Embryonic facial prominence (tissue), 1 donor: ENCODE measurements around the gene CSF1R.

Experiments
- DNase-seq: peaks from one replicate; pipeline ENCODE4 v3.0.0-alpha.2; 2016; ENCODE audit errors: extremely low spot score

Gene CSF1R

GRCh38 chr5:150120617-150121447 is 34.5 kb upstream of the CSF1R start:
- DNase-seq: no peak

DNA sequence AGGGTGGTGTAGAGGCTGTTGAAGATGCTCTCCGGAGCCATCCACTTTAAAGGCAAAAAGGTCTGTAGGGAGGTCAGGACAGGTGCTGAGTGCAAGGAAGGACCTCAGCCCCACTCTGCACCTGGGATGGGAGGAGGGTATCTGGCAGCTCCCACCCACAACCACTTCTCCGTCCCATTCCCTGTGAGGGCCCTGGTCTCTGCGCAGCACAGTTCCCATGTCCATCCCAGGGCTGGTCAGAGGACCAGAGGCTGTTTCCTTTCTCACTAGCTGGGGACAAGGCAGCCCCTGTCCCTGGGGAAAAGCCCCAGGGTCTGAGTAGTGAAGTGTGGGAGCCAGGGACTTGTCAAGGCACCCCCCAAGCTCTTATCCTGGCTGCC is 33.7 kb upstream of the CSF1R start:
- DNase-seq: no peak

DNA sequence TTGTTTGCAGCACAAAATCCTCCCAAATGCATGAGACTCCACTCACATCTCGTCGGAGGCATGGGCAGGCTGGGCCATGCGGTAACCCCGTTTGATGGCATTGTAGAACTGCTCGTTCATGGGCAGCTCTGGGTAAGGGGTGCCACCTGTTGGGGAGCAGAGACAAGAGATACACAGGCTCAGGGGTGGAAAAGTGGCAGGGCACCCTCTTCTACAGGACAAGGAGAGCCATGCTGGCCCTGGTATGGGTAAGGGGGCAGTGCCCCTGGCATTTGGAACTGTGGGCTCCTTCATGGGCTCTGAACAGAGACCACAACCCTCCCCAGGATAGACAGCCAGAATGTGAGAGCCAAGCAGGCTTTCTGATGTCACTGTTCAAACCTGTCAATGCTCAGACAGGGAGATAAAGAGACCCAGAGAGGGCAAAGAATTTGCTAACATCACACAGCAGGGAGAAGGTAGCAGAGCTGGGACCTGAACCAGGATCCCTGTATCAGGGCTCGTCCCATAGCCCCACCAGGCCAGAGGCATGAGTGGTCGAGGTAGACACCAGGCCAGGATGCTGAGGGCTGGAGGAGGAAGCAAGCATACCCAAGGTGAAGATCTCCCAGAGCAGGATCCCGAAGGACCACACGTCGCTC is 33.2 kb upstream of the CSF1R start:
- DNase-seq: no peak

DNA sequence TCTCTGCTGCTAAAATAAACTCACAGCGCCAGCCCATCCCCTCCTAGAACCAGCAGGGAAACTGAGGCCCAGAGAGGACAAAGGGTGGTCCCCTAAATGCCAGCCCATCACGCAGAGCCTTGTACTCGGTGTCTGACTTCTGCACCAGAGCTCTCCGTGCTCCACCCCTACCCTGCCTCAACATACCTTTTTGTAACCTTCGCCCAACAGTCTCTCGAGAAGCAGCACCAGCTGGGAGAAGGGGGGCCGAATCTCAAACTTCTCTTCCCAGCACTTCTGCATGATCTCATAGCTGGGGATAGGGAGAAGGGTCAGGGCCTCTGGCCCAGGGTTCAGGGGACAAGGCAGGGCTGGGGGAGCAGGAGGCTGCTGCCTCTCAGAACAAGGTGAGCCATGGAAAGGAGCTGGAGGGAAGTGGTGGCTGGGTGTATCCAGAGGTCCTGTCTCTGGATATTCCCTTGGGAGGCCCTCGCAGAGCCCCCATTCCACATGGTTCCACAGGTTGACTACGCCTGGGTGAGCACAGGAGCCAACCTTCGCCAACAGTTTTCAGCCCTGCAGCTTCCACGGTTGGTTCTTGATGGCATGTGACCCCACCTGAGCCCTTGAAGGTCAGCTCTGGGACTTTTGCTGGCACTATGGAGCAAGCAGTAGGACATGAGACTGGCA is 32.3 kb upstream of the CSF1R start:
- no peak for DNase-seq

GRCh38 chr5:150117945-150118560 is 31.7 kb upstream of the CSF1R start:
- DNase-seq: no peak

DNA sequence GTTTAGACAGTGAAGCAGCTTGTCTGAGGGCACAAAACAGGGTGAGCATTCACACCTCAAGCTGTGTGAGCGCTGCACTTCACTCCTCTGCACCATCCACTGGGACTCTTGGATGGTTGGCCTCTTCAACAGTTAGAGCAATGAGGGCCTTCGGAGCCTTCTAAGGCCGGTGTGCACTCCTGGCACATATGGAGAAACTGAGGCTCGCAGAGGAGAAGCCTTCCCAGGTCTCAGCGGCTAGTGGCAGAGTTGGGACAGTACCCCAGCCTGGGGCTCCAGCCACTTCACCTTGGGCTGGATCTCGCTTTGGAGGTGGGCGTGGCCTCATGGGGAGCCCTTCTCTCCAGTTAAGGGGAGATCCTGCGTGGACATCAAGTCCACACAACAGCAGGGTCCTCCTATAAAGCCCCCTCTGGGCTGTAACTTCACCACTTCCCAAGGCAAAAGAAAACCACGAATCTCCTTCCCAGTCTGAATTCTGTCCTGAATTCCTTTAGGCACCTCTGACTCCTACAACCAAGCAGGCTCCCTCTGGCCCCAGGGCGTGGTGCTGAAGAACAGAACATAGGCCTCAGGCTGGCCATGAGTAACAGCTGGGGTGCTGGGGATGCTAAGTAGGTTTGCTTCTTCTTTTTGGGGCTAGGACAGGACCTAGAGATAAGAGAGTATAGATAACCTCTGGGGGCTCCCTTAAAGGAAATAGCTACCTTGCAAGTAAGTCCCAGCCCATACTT is 30.5 kb upstream of the CSF1R start:
- no peak for DNase-seq

- no peak for DNase-seq
Observed at GRCh38 chr5:150114773-150115408, 28.5 kb upstream of the CSF1R start.

DNA sequence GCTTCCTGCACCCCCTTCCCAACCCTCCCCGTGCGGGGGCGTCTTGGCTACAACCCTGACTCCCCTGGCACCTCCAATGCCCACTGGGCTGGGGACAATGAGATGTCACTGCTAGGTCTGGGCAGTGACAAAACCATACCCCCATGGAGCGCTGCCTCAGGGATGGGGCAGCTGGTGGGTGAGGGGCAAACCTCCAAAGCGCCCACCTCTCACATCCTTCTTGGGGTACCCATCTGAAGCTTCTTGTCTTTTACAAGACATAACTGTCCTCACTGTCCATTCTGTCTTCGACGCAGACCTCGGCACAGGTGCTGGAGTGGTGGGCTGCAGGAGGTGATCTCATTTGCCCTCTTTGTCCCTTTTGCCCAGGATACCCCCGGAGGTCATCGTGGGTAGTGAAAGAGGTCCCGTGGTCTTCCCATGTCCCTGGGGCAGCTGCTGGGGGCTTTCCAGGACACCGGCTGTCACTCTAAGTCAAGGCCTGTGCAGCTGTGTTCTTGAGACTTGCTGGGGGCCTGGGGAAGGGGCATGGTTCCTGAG is 27.8 kb upstream of the CSF1R start:
- DNase-seq: no peak

DNA sequence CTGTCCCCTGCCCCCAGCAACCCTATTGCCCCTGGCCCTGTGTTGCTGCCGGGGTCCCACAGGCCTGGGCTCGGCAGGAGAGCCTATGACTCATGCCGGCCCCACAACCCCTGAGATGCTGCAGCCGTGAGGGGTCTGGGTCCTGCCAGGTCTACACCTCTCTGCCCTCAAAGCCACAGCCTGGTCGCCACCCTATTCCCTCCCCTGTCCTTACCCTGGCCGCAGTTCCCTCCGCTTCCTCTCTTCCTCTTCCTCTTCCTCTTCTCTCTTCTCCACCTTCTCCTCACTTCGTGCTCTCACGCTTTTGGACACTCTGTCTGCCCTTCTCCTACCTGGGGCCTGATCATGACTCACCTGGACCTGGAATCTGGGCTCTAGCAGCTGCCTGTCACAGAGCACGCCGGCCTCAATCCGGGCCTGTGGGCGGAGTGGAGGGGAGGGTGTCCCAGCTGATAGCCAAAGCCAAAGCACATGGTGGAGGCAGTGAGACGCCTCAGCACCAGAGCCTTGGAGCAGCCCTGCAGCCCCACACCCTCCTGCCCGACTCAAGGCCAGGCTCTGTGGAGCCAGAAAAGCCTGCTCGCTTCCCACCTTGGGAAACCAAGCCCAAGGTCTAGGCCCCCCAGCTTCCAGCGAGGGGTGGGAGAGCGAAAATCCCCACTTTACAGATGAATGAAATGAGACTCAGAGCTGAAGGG is 26.8 kb upstream of the CSF1R start:
- DNase-seq: no peak

- DNase-seq: no peak
Observed at GRCh38 chr5:150112201-150113046, 26.1 kb upstream of the CSF1R start.

- no peak for DNase-seq
Observed at GRCh38 chr5:150111122-150111521, 24.8 kb upstream of the CSF1R start.

DNA sequence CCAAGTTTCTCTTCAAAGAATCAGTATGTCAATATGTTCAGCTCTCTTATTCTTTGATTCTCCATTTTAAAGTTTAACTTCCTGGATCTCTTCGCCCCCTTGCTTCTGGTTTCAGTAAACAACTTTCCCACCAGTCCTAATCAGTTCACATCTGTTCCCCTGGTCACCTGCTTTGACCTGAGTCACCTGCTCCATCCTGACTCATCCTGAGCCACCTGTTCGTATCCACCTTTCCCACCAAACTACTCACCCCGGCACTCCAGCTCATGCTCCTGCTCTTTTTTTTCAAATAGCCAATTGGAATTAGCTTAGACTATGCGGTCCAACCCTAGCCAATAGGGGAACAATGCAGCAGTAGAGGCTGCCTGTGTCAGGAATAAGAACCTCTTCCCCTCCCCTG is 23.6 kb upstream of the CSF1R start:
- no peak for DNase-seq

- no peak for DNase-seq
Observed at GRCh38 chr5:150108711-150109514, 22.6 kb upstream of the CSF1R start.

- no peak for DNase-seq
Observed at GRCh38 chr5:150107909-150108447, 21.6 kb upstream of the CSF1R start.

DNA sequence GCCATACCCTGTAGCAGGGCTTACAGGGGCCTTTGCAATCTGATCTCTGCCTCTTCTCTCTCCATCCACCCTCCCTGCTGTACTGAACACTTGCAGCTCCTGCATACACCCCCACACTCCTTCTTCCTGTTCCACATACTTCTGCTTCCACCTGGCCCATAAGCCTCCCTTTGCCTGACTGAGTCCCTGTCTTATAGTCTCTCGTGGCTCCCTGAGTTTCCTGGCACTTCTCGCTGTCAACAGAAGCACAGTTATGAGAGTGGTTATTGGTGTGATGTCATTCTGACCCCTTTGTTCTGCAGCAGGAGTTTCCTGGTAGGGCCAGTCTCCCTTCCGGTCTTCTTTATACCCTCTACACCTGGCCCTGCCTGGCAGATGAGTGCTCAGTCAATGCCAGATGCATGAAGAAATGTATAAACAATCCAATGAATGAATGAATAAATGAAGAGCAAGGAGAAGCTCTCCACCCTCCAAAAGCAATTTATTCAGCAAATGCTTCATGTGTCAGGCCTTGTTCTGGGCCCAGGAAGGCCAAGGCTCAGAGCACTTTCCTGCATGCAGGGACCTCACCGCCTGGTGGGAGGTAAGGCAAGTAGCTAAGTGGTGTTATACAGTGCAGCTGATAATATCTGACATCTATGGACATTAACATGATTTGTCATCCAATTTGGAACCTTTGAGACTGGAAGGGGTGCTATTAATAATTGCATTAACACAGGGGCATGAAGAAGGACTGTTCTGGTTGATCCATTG is 20.5 kb upstream of the CSF1R start:
- DNase-seq: no peak

DNA sequence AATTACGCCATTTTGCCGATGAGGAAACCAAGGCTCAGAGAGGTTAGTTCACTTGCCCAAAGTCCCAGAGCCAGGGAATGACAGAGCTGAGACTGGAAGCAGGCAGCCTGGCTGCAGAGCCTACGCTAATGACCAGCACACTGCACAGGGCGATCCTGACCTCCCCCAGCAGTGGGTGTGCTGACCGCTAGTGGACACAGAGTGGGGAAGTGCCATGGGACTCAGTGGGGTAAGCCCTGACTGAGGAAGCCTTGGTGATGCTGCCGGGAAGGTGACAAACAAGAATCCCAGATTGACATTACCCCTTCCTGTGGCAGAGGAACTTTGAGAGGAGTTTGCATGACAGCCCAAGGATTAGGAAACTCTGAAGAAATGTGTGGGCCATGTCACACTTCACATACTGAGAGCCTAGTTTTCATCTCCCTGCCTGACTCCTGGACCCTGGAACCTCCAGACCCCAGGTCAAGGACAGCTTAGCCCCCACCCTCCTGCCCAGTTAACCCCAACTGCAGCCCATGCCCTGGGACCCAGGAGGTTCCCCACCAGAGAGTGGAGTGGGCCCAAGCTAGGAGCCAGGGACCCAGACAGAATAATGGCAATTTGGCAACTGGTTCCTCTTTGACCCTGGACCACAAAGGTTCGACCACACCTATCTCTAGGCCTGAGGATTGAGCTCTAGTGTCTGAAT is 19.7 kb upstream of the CSF1R start:
- no peak for DNase-seq

DNA sequence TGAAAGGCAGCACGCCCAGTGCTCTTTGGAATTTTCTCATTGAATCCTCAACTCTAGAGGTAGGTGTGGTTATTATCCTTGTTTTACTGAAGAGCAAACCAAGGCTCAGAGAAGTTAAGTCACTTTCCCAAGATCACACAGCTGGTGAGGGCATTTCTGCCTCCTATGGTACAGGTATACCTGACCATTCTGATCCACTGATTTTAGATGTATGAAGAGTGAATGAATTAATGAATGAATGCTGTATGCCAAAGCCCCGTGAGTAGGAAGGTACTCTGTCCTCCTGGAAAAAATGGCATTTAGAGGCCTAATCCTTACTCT is 18.2 kb upstream of the CSF1R start:
- DNase-seq: no peak
